ENCODE data around the gene XYLT1. TPM values are rescaled to one million over a fixed set of nuclear protein-coding genes. Genes with fewer than 3 reads are reported as not detected.

The XYLT1 gene
- polyA plus RNA-seq, 1 of the 3 experiments (the other 2 are of a cell fraction) = 17.6 TPM

- TF ChIP-seq CTCF (IDR thresholded peaks at IDR 0.05) (no peak), GATA2 (CRISPR knock-in tag; IDR thresholded peaks at IDR 0.05) (no peak), IRF3 (IDR thresholded peaks at IDR 0.05; ENCODE audit: low read depth, low read length) (no peak)
These were observed 120.6 kb downstream of the XYLT1 start (continued) for GRCh38 chr16:17350207-17350606.

- ChIA-PET POLR2A (no interaction called here), CTCF (interaction anchor here (1.4 kb wide), 1 partner anchor 119 kb away, joined by 4 read pairs; no protein-coding TSS in a partner anchor)
- Histone ChIP-seq H3K9me3 (no peaks in the 10 kb centered on the region), H3K4me1 (ENCODE audit: control insufficient read depth in 1 of 2, insufficient read depth in 2 of 2, low read depth in 1 of 2, low read length in 1 of 2) (peaks cover 0 to 13% of the 10 kb centered on the region in 2 experiments; a peak in 2 of 4 replicates), H3K36me3 (replicated peaks in 1 of 2; ENCODE audit: control insufficient read depth in 1 of 2, insufficient read depth in 2 of 2, low read length in 1 of 2) (peaks cover 0 to 25% of the 10 kb centered on the region in 2 experiments), H2AFZ (ENCODE audit: low read depth) (no peak overlapping the region), H3K27ac (ENCODE audit: low read depth in 2 of 2, low read length in 1 of 2) (no peak overlapping the region), H4K20me1 (ENCODE audit: insufficient read depth) (peaks cover 99% of the 10 kb centered on the region), H3K9ac (no peak overlapping the region), H3K4me2 (no peak overlapping the region), H3F3A (replicated peaks; ENCODE audit: insufficient read depth) (peaks cover 26% of the 10 kb centered on the region), H3K9me2 (no peaks in the 10 kb centered on the region), H3K79me2 (ENCODE audit: insufficient read depth) (peaks cover 100% of the 10 kb centered on the region), H3K4me3 (ENCODE audit: low read depth in 2 of 2, low read length in 1 of 2) (no peak overlapping the region), H3K27me3 (ENCODE audit: insufficient read depth) (no peaks in the 10 kb centered on the region)
- 91% methylated on average over 11 of the region's 11 CpGs for WGBS (ENCODE audit: low lambda C conversion rate)
- DNase-seq = no peak
- no peak for TF ChIP-seq MEF2A (IDR thresholded peaks at IDR 0.05; ENCODE audit: borderline replicate concordance, low read depth)
- no peak for TF ChIP-seq SMC3 (IDR thresholded peaks at IDR 0.05; ENCODE audit: low read depth, low read length)
- no peak for TF ChIP-seq EP300 (IDR thresholded peaks at IDR 0.05; ENCODE audit: borderline replicate concordance in 1 of 2, low read depth in 1 of 2, low read length in 1 of 2)
- TF ChIP-seq NRF1 (IDR thresholded peaks at IDR 0.05; ENCODE audit: low read depth, low read length) = no peak
- no peak for TF ChIP-seq POLR2AphosphoS5 (IDR thresholded peaks at IDR 0.05; ENCODE audit: low read depth, low read length)
- no peak for TF ChIP-seq CHD2 (IDR thresholded peaks at IDR 0.05; ENCODE audit: low read length, partially characterized antibody)
- no peak for TF ChIP-seq TEAD4 (IDR thresholded peaks at IDR 0.05; ENCODE audit: borderline replicate concordance, insufficient read depth)
- TF ChIP-seq ZBTB33 (IDR thresholded peaks at IDR 0.05; ENCODE audit: borderline replicate concordance, low read depth) = no peak
- TF ChIP-seq PBX3 (IDR thresholded peaks at IDR 0.05) = no peak
- no peak for TF ChIP-seq TCF12 (IDR thresholded peaks at IDR 0.05)
- TF ChIP-seq RAD21 (IDR thresholded peaks at IDR 0.05; ENCODE audit: low read length) = no peak
- no peak for TF ChIP-seq RCOR1 (IDR thresholded peaks at IDR 0.05; ENCODE audit: low read length)
- no peak for TF ChIP-seq REST (IDR thresholded peaks at IDR 0.05; ENCODE audit: low read depth, low read length)
- no peak for TF ChIP-seq USF2 (IDR thresholded peaks at IDR 0.05; ENCODE audit: borderline replicate concordance, low read depth, low read length)
- no peak for TF ChIP-seq GABPA (IDR thresholded peaks at IDR 0.05; ENCODE audit: low read depth)
These were observed 121.9 kb downstream of the XYLT1 start for GRCh38 chr16:17348826-17349225.

Measured in SK-N-SH (cell line).